Placental pericyte (primary cell): Measurements from ENCODE around the gene PPIL1. TPM values are rescaled to one million over a fixed set of nuclear protein-coding genes. Genes with fewer than 3 reads are reported as not detected.

Source experiments
- total RNA-seq: library from RNA; depleted of rRNA; stranded (reverse); fragments of >200 nt; gene quantifications from 2 replicates; pipeline ENCODE4 v1.2.3, GENCODE V29; 2012

PPIL1 gene
- total RNA-seq = 31.7 and 41.5 TPM in 2 replicates

DNA sequence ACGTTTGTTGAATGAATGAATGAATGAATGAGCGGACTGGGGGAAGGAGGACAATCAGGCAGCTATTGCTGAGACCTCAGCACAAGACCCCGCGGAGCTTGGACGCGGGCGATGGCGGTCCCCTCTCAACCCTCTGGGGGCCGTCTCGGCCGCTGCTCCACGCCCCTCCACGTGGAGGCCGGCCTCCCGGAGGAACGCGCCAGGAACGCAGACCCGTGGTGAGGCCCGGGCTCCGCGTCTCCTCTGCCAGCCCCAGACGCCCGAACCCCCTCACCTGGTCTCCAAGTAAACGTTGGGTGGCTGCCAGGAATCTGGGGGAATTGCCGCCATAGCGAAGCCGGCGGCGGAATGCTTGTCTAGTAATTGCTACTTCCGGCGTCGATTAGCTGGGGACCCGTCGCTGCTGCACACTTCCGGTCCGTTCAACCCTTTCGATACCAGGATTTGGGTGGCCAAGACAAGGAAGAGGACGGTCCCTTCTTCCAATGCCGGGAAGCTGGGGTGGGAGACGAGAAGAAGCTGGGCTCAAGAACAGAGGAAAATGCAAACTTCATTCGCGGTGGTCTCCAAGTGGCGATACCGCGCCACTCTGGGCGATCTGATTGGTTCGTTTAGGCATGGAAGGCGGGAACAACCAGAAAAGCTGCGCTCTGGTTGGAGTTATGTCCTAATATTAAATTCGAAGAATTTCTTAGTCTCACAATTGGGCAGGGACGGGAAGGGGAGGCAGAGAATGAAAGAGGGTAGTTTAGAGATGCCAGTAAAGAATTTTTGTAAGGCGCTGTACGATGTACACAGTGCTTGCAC is at the start of gene PPIL1:
Gene PPIL1 (minus strand): TSS at position 361 of the 807 bp plus-strand sequence. CDS start 31 bp downstream, at position 330.

DNA sequence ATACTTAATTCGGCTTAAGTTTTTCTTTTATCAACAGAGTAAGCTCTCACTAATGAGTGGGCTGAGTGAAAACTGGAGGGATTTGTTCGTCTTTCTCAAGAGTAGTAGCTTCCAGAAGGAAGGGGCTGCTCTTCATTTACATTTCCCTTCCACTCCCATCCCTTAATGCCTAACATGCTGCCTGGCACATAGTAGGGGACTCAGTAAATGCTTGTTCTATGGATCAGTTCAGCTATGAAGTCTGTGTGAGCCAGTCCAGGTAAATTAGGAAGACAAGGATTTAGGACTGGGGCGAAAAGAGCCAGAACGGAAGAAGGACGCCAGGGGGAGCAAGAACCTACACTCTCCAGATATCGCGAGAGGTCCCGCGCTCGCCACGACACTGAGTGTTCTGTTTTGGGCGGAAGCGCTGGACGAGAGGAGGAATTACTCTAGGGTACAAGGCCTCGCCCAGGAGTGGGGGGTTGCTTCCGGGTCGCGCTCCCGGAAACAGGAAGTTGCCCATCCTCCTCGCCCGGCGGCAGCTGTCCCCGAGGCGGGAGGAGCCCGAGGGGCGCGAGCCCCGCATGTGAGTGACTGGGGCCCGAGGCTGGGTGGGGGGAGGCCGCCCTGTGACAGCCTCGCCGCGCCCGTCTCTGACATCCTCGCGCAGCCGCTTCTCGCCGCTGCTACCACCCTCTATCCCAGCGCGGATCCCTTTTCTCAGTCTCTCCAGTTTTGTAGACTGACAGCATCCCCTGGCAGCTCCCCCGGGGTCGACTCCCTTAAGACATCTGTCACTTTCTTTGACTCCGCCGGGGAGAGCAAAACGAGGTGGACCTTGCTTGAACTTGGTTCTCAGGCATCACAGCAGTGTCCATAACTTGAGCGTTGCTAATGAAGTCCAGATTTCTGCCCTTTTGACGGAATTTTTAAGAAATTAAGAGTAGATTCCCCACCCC is 11.1 kb upstream of the PPIL1 start, which contains the start of gene C6orf89:
Gene C6orf89 (plus strand): TSS at position 492 of the 941 bp plus-strand sequence. CDS start 13,493 bp downstream, outside the sequence.

DNA sequence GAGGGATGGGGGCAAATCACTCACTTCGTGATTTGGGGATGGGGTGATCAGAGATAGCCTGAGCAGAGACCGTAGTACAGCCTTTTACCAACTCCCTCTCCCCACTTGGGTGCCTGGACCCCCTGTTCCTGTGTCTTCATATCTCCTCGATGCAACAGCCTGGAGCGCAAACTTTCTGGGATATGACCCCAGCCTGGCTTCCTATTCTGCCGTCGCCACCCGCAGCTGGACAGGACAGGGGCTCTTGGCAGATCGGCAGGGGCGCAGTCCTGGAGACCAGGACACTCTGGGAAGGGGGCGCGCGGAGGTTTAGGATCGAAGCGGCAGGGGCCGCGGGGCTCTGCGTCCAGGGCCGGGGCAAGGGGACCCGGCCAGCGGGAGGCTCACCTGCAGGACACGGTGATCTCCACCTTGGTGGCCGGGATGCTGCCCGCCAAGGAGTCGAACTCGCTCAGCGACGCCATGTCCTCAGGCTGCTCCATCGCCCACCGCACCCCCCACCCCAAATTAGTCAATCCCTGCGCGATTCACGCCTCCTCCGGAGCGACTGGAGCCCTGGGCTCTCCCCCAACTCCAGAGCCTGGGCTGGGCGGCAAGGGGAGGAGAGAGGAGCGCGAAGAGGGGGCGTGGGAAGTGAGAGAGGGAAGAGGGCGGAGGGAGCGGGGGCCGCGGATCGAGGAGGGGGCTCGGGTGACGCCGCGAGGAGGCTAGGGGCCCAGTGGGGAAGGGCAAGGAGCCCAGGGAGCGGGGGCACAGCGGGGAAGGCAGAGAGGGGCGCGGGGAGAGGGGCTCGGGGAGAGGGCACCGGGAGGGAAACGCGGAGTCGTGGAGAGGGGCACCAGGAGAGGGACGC is 35.5 kb downstream of the PPIL1 start, which contains the start of gene CPNE5:
Gene CPNE5 (minus strand): TSS at position 549 of the 853 bp plus-strand sequence. CDS start 67 bp downstream, at position 482.

Other genes starting within 250 kb of the PPIL1 start
- gene CDKN1A, start 196.1 kb downstream of the PPIL1 start, total RNA-seq = 486 and 659 TPM in 2 replicates
- gene RAB44, start 177.0 kb downstream of the PPIL1 start, total RNA-seq = under 0.01 TPM in 1 of 2 replicates, not detected in the other
- 0.14 and 0.66 TPM in 2 replicates for gene CPNE5, start 35.4 kb downstream of the PPIL1 start, total RNA-seq
- 46.4 and 71.9 TPM in 2 replicates for gene C6orf89, start 11.1 kb upstream of the PPIL1 start, total RNA-seq
- 0.14 TPM in 1 of 2 replicates, not detected in the other for gene PI16, start 79.9 kb upstream of the PPIL1 start, total RNA-seq
- gene MTCH1, start 111.4 kb upstream of the PPIL1 start, total RNA-seq = 272 and 388 TPM in 2 replicates
- gene FGD2, start 130.9 kb upstream of the PPIL1 start, total RNA-seq = not detected in 2 replicates